ENCODE data around the gene NGRN. TPM values are rescaled to one million over a fixed set of nuclear protein-coding genes. Genes with fewer than 3 reads are reported as not detected.

NGRN gene
- total RNA-seq, 4 donors from 2014 or later, result 27.7 to 58.3 (median 44.5) TPM

DNA sequence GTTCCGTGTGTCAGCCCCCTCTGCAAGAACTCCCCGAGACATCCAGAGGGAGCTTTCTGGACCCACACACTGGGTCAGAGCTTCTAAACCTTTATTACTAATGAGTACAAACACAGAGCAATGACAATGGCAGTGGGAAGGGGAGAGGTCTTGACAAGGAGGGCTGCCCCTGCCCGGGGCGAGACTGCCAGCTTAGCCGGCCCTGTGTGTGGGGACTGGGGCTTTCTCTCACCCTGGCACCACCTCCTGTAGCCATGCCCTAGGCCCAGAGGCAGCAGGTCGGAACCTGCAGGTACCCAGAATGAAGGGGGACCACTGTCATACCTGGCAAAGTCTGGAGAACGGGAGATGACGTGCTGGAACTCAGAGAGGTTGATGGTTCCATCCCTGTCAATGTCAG lies 34.9 kb upstream of the NGRN start:
- in situ Hi-C loops (cut with MboI; ENCODE audit: low pct_ligation_motif_present in 1 of 4, low pct_unique_long_range_greater_than_20kb in 1 of 4, low sequenced_read_pairs in 3 of 4) (no loop called here), intact Hi-C loops (cut with DNase I; ENCODE audit: low total_unique reads) (no loop called here)
- Histone ChIP-seq H3K4me3 (peak overlapping the region in 1 of 4 donors; percentile 67), H3K9me3 (no peaks in the 10 kb centered on the region), H3K27ac (peak overlapping the region; percentile 90 to 99 (median 96)), H3K36me3 (peaks cover 0 to 28% (median 4%) of the 10 kb centered on the region in 4 donors), H3K4me1 (peaks cover 28 to 53% (median 43%) of the 10 kb centered on the region in 4 donors), H3K27me3 (no peaks in the 10 kb centered on the region)
- 84% methylated on average over 8 of the region's 8 CpGs; no CpG with 5 or more reads in 1 of the 2 donors for WGBS, 2 donors (ENCODE audit: low coverage in 1 of 2)
- peak in 1 of 3 donors; percentile 2 for TF ChIP-seq POLR2AphosphoS5 (IDR thresholded peaks at IDR 0.05)
- TF ChIP-seq, protein P1, sequence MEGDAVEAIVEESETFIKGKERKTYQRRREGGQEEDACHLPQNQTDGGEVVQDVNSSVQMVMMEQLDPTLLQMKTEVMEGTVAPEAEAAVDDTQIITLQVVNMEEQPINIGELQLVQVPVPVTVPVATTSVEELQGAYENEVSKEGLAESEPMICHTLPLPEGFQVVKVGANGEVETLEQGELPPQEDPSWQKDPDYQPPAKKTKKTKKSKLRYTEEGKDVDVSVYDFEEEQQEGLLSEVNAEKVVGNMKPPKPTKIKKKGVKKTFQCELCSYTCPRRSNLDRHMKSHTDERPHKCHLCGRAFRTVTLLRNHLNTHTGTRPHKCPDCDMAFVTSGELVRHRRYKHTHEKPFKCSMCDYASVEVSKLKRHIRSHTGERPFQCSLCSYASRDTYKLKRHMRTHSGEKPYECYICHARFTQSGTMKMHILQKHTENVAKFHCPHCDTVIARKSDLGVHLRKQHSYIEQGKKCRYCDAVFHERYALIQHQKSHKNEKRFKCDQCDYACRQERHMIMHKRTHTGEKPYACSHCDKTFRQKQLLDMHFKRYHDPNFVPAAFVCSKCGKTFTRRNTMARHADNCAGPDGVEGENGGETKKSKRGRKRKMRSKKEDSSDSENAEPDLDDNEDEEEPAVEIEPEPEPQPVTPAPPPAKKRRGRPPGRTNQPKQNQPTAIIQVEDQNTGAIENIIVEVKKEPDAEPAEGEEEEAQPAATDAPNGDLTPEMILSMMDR (IDR thresholded peaks at IDR 0.05), result no peak
- DNase-seq, result no peak

DNA sequence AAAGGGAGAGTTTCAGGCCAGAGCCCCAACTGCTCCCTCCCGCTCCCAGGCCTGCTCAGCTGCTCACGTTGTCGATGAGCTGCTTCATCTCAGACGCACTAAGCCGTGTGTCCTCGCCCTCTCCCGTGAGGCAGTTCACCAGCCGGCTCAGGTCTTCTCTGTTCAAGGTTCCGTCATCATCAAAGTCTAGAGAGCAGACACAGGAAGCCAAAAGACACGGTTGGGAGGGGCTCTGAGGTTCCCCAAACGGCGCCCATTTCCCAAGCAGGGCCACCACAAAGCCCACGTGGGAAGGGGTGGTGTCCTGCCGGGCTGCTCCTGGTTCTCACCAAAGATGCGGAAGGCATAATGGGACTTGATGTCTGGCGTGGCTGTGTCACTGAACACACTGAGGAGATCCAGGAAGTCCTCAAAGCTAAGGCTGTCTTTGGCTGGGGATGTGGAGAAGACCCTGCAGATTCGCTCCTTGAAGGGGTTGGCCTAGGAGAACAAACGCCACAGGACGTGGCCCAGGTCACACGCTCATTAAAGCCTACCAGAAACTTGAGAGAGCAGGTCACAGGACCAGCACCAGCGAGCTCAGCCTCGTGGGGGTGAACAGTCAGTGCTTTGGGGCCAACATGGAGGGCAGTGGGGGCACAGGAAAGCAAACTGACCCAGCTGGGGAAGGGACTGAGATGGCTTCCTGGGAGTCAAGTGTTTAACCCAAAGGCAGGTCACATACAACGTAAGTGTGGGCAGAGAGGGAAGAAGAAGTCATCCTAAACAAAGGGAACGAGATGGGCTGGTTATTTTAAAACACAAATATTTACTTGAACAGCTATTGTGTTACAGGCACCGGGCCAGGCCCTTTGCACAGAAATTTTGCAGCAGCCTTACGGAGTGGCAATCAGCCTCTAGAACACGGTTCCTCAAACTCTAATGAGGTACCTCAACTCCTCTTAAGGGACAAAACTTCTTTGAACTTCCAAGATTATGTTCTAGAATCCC lies 34.1 kb upstream of the NGRN start:
- TF ChIP-seq, protein P1 (IDR thresholded peaks at IDR 0.05), result no peak
- no peak for TF ChIP-seq EP300 (IDR thresholded peaks at IDR 0.05; ENCODE audit: low read depth)
- peak; percentile 17 for TF ChIP-seq POLR2A (IDR thresholded peaks at IDR 0.05)
- TF ChIP-seq POLR2AphosphoS5 (IDR thresholded peaks at IDR 0.05), result peak in 2 of 3 donors; percentile 5 to 16
- intact Hi-C loops (cut with DNase I; ENCODE audit: low total_unique reads), result loop anchor here (2.0 kb wide), 1 partner anchor 131 kb away; no protein-coding TSS in a partner anchor
- H3K4me3 ChIP-seq, result peak overlapping the region in 1 of 4 donors; percentile 67
- H3K36me3 ChIP-seq, result peaks cover 0 to 23% (median 3%) of the 10 kb centered on the region in 4 donors
- in situ Hi-C loops (cut with MboI; ENCODE audit: low pct_ligation_motif_present in 1 of 4, low pct_unique_long_range_greater_than_20kb in 1 of 4, low sequenced_read_pairs in 3 of 4), result no loop called here
- peak overlapping the region; percentile 90 to 99 (median 96) for H3K27ac ChIP-seq
- H3K4me1 ChIP-seq, result peaks cover 28 to 53% (median 43%) of the 10 kb centered on the region in 4 donors
- peak; percentile 54 for DNase-seq
- WGBS, 2 donors (ENCODE audit: low coverage in 1 of 2), result 18 to 47% methylated on average over 4 to 25 of the region's 27 CpGs
- H3K9me3 ChIP-seq, result no peaks in the 10 kb centered on the region
- H3K27me3 ChIP-seq, result no peaks in the 10 kb centered on the region

DNA sequence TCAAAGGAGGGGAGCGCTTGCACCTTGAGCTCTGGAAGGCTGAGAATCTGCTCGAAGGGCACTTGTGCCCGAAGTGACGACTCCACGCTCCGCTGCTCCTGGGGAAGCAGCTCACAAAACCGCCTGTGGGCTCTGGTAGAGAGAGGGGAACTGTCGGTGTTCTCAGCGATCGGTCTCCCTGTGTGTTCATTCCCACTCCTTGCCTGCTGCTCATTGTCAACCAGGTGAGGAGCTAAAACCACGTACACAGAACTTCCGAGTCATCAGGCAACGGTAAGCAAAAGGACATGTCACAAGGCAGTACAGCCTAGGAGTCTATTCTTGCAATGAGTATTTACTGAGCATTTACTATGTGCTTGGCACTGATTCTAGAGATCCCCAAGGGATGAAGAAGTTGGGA lies 33.3 kb upstream of the NGRN start:
- Histone ChIP-seq H3K4me1 (peaks cover 28 to 53% (median 43%) of the 10 kb centered on the region in 4 donors), H3K27me3 (no peaks in the 10 kb centered on the region), H3K36me3 (peaks cover 0 to 18% (median 3%) of the 10 kb centered on the region in 4 donors), H3K27ac (peak overlapping the region; percentile 90 to 99 (median 96)), H3K9me3 (no peaks in the 10 kb centered on the region), H3K4me3 (peak overlapping the region in 3 of 4 donors; percentile 67 to 92 (median 75))
- in situ Hi-C loops (cut with MboI; ENCODE audit: low pct_ligation_motif_present in 1 of 4, low pct_unique_long_range_greater_than_20kb in 1 of 4, low sequenced_read_pairs in 3 of 4), result no loop called here
- intact Hi-C loops (cut with DNase I; ENCODE audit: low total_unique reads), result loop anchor here (2.0 kb wide), 1 partner anchor 131 kb away; no protein-coding TSS in a partner anchor
- TF ChIP-seq EP300 (IDR thresholded peaks at IDR 0.05; ENCODE audit: low read depth) (no peak), POLR2A (IDR thresholded peaks at IDR 0.05) (no peak), POLR2AphosphoS5 (IDR thresholded peaks at IDR 0.05) (peak in 1 of 3 donors; percentile 16)
- TF ChIP-seq, protein P1 (IDR thresholded peaks at IDR 0.05), result no peak
- WGBS, 2 donors (ENCODE audit: low coverage in 1 of 2), result 77% methylated on average over 13 of the region's 13 CpGs; no CpG with 5 or more reads in 1 of the 2 donors
- DNase-seq, result no peak

DNA sequence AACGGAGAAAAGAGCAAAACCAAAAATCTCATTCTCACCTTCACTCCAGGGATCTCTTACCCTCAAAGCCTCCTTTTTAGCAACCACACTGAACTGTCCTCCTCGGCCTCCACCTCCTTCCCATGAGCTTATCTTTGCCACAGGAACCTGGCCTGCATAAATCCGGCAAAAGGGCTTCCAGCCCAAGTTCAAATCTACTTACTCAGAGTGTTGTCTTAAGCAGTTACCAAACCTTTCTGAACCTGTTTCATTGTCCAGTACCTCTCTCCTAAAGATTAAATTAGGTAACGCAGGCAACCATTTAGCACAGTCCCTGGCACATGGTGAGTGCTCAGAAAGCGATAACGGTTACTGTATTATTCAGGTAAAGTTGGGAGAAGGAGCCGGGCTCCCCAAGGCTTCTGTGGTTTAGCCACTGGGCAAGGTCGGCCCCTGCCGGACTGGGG lies 32.5 kb upstream of the NGRN start:
- in situ Hi-C loops (cut with MboI; ENCODE audit: low pct_ligation_motif_present in 1 of 4, low pct_unique_long_range_greater_than_20kb in 1 of 4, low sequenced_read_pairs in 3 of 4) (no loop called here), intact Hi-C loops (cut with DNase I; ENCODE audit: low total_unique reads) (loop anchor here (2.0 kb wide), 1 partner anchor 132 kb away; no protein-coding TSS in a partner anchor)
- peak overlapping the region; percentile 62 to 92 (median 71) for H3K4me3 ChIP-seq
- peak overlapping the region; percentile 90 to 99 (median 96) for H3K27ac ChIP-seq
- peaks cover 0 to 14% (median 5%) of the 10 kb centered on the region in 4 donors for H3K36me3 ChIP-seq
- H3K9me3 ChIP-seq, result no peaks in the 10 kb centered on the region
- DNase-seq, result no peak
- TF ChIP-seq, protein P1 (IDR thresholded peaks at IDR 0.05), result peak in 3 of 5 experiments; percentile 38 to 88 (median 58)
- TF ChIP-seq POLR2AphosphoS5 (IDR thresholded peaks at IDR 0.05), result no peak
- 5% methylated on average over 3 to 9 of the region's 9 CpGs for WGBS, 2 donors (ENCODE audit: low coverage in 1 of 2)
- H3K4me1 ChIP-seq, result peaks cover 28 to 53% (median 43%) of the 10 kb centered on the region in 4 donors
- no peaks in the 10 kb centered on the region for H3K27me3 ChIP-seq
